ENCODE measurements around the gene KRT15. TPM values are rescaled to one million over a fixed set of nuclear protein-coding genes. Genes with fewer than 3 reads are reported as not detected.

Gene KRT15
- total RNA-seq, 1 donor from 2014 or later = not detected

DNA sequence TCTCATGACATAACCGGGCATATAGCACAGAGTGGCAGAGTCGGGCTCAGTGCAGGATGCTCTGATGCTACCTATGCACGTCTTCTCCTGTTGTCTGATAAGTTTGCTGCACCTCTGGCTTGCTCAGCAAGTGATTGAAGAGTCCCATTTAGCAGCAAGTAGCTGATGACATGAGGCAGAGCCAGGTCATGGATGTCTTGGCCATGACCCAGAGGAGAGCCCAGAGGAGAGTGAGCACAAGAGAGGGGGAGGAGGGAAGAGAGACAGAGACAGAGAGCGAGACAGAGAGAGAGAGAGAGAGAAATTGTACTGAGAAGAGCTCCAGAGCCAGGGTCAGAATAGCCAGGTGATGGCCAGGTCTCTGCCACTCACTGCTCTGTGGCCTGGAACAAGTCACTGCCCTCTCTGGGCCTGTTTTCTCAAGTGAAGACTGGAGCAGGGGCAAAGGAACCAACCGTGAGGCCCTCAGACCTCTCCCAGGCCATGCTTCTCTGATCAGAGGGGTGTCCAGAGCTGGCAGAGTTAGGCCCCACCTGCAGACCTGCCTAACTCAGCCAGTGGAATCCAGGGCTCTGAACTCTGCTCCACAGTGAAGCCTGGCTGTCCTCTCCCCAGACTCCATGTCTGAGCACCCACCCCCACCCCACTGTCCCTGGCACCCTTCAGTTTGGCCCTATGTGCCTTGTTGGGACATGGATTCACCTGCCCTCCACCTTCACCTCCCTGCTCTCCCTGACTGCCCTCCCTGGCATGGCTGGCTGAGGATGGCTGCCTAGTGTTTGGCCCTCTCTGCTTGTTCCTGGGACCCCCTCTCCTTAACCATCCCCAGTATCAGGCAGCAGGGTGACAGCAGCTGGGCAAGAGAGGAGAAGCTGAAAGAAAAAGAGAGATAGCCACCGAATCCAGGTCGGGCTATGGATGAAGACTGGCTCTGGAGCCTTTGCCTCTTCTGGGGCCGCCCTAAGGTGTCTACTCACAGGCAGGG, 33.5 kb downstream of the KRT15 start:
- Histone ChIP-seq H3K27ac (ENCODE audit: low read depth, low read length) (no peak overlapping the region), H3K36me3 (ENCODE audit: control insufficient read depth in 3 of 3, insufficient read depth in 3 of 3, low read length in 3 of 3) (no peaks in the 10 kb centered on the region), H3K4me1 (ENCODE audit: control insufficient read depth in 3 of 3, insufficient read depth in 3 of 3, low read length in 3 of 3) (no peaks in the 10 kb centered on the region), H3K9me3 (ENCODE audit: control insufficient read depth in 3 of 3, low read length in 3 of 3) (no peaks in the 10 kb centered on the region), H3K9ac (ENCODE audit: low read depth in 1 of 3, low read length in 3 of 3) (no peak overlapping the region), H3K27me3 (ENCODE audit: control insufficient read depth in 3 of 3, insufficient read depth in 3 of 3, low read length in 3 of 3) (peaks cover 0 to 19% (median 4%) of the 10 kb centered on the region in 3 donors), H3K4me3 (ENCODE audit: low read length in 3 of 3) (no peak overlapping the region)

DNA sequence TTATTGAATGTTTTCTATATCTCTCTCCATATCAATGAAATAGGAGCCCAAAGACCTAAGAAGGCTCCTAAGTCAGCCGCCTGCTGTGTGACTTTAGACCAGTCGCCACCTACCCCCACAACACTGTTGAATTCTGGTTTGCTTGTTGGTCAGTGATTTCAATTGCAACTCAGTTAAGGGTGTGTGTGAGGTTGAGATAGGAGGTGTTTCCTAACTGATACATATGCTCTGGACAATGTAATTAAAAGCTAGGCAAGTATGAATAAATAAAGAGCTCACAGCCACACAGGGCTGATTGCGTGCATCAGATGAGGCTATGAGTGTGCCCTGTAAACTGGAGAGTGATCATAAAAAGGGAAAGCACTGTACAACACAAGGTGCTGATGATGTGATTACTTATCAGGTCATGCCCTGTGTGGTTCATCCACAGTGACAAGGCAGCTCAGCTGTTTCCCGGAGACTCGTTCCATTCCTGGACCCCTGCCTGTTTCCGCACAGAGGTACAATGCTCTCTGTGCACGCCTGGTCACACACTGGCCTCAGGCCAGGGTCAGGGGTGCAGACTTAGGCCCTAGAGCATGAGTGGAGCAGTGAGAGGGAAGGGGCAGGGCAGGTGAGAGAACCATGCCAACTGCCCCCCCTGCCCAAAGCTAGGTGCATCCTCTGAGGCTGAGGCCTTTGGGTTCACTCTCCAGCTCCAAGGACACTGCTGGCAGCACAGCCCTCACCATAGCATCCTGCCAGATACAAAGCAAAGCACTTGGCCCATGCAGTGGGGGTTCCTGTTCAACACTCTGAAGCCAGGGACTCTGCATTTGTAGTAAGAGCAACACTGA, 34.5 kb downstream of the KRT15 start:
- Histone ChIP-seq H3K9ac (ENCODE audit: low read depth in 1 of 3, low read length in 3 of 3) (no peak overlapping the region), H3K36me3 (ENCODE audit: control insufficient read depth in 3 of 3, insufficient read depth in 3 of 3, low read length in 3 of 3) (no peaks in the 10 kb centered on the region), H3K9me3 (ENCODE audit: control insufficient read depth in 3 of 3, low read length in 3 of 3) (no peaks in the 10 kb centered on the region), H3K4me3 (ENCODE audit: low read length in 3 of 3) (no peak overlapping the region), H3K27me3 (ENCODE audit: control insufficient read depth in 3 of 3, insufficient read depth in 3 of 3, low read length in 3 of 3) (peaks cover 0 to 19% (median 4%) of the 10 kb centered on the region in 3 donors), H3K27ac (ENCODE audit: low read depth, low read length) (no peak overlapping the region), H3K4me1 (ENCODE audit: control insufficient read depth in 3 of 3, insufficient read depth in 3 of 3, low read length in 3 of 3) (no peaks in the 10 kb centered on the region)

DNA sequence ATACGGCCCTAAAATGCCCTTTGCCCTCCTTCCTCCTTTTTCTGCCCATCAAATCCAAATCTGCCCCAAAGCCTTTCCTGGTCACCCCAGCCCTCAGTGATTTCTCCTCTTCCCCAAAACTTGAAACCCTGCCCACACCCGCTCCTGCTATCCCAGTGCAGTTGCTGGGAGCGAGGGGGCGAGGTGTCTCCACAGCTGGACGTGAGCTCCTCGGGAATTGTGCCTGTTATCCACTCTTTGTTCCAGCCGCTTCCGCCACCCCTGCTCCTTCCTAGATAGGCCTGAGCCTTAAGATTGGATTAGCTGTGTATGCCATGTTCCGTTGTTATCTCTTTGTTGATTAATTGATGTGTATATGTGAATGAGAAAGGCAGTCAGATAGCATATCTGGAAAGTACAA, 35.2 kb downstream of the KRT15 start:
- Histone ChIP-seq H3K4me1 (ENCODE audit: control insufficient read depth in 3 of 3, insufficient read depth in 3 of 3, low read length in 3 of 3) (no peaks in the 10 kb centered on the region), H3K27me3 (ENCODE audit: control insufficient read depth in 3 of 3, insufficient read depth in 3 of 3, low read length in 3 of 3) (peaks cover 0 to 17% (median under 1%) of the 10 kb centered on the region in 3 donors), H3K4me3 (ENCODE audit: low read length in 3 of 3) (no peak overlapping the region), H3K9me3 (ENCODE audit: control insufficient read depth in 3 of 3, low read length in 3 of 3) (no peaks in the 10 kb centered on the region), H3K9ac (ENCODE audit: low read depth in 1 of 3, low read length in 3 of 3) (no peak overlapping the region), H3K36me3 (ENCODE audit: control insufficient read depth in 3 of 3, insufficient read depth in 3 of 3, low read length in 3 of 3) (no peaks in the 10 kb centered on the region), H3K27ac (ENCODE audit: low read depth, low read length) (no peak overlapping the region)

DNA sequence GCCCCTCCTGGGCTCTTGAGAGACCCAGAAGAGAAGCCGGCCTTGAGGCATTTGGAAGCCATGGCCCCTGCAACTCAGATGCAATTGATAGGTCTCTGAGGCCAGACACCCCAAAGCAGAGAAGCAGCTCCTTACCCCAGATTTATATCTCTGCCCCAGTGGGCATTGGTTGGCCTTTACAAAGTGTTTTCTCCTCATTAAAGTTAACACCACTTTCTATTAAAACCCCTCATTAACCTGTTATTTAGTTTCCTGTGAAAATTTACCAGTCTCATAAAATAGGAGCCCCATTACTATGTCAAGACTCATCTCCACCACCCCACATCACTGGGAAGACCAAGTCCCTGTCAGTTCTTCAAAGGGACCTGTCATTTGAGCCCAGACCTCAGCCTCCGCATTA, 37.7 kb downstream of the KRT15 start, which contains the start of gene KRT35:
TSS of gene KRT35 (minus strand) at position 116 of the 400 bp plus-strand sequence. CDS start at position 62, 54 bp downstream.
- no peak within 1 kb of the TSS for H3K9ac ChIP-seq (ENCODE audit: low read depth in 1 of 3, low read length in 3 of 3)
- H3K4me1 ChIP-seq (ENCODE audit: control insufficient read depth in 3 of 3, insufficient read depth in 3 of 3, low read length in 3 of 3) = no peaks in the 10 kb centered on the region
- peaks cover 0 to 4% (median 0%) of the 10 kb centered on the region in 3 donors for H3K27me3 ChIP-seq (ENCODE audit: control insufficient read depth in 3 of 3, insufficient read depth in 3 of 3, low read length in 3 of 3)
- no peak within 1 kb of the TSS for H3K27ac ChIP-seq (ENCODE audit: low read depth, low read length)
- no peaks in the 10 kb centered on the region for H3K9me3 ChIP-seq (ENCODE audit: control insufficient read depth in 3 of 3, low read length in 3 of 3)
- no peaks in the 10 kb centered on the region for H3K36me3 ChIP-seq (ENCODE audit: control insufficient read depth in 3 of 3, insufficient read depth in 3 of 3, low read length in 3 of 3)
- no peak within 1 kb of the TSS for H3K4me3 ChIP-seq (ENCODE audit: low read length in 3 of 3)

DNA sequence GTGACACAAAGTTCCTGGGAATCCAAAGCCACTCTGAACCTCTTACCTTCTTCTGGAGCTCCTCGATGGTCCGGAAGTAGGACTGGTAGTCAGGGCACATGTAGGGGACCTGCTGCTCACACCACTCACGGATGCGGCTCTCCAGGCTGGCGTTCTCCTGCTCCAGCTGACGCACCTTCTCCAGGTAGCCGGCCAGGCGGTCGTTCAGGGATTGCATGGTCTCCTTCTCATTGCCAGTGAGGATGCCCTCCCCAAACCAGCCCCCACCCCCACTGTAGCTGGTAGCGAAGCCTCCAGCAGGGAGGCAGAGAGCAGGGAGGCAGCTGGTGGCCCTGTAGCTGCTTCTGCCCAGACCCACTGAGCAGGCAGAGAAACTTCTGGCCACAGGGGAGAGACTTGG, 38.1 kb downstream of the KRT15 start:
- peaks cover 0 to 4% (median 0%) of the 10 kb centered on the region in 3 donors for H3K27me3 ChIP-seq (ENCODE audit: control insufficient read depth in 3 of 3, insufficient read depth in 3 of 3, low read length in 3 of 3)
- H3K9me3 ChIP-seq (ENCODE audit: control insufficient read depth in 3 of 3, low read length in 3 of 3) = no peaks in the 10 kb centered on the region
- H3K36me3 ChIP-seq (ENCODE audit: control insufficient read depth in 3 of 3, insufficient read depth in 3 of 3, low read length in 3 of 3) = no peaks in the 10 kb centered on the region
- H3K4me1 ChIP-seq (ENCODE audit: control insufficient read depth in 3 of 3, insufficient read depth in 3 of 3, low read length in 3 of 3) = no peaks in the 10 kb centered on the region
- H3K9ac ChIP-seq (ENCODE audit: low read depth in 1 of 3, low read length in 3 of 3) = no peak overlapping the region
- no peak overlapping the region for H3K4me3 ChIP-seq (ENCODE audit: low read length in 3 of 3)
- H3K27ac ChIP-seq (ENCODE audit: low read depth, low read length) = no peak overlapping the region

DNA sequence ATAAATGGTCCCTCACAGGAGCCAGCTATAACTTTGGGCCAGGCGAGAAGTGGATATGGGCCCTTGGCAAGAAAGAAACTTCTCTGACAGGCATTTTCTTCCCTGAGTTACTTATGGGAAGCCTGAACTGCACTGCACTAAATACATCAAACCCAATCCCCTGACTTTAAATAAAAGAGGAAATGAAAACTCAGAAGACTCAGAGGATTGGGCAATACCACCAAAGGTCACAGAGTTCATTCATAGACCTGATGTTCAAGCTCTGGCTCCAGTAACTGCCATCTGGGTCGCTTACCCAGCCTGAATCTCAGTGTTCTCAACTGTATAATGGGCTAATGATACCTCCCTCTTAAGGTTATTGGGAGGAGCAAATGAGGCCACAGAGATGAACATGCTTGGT, 38.6 kb downstream of the KRT15 start:
- peaks cover 0 to 4% (median 3%) of the 10 kb centered on the region in 3 donors for H3K4me1 ChIP-seq (ENCODE audit: control insufficient read depth in 3 of 3, insufficient read depth in 3 of 3, low read length in 3 of 3)
- no peaks in the 10 kb centered on the region for H3K36me3 ChIP-seq (ENCODE audit: control insufficient read depth in 3 of 3, insufficient read depth in 3 of 3, low read length in 3 of 3)
- no peak overlapping the region for H3K27ac ChIP-seq (ENCODE audit: low read depth, low read length)
- H3K27me3 ChIP-seq (ENCODE audit: control insufficient read depth in 3 of 3, insufficient read depth in 3 of 3, low read length in 3 of 3) = peaks cover 0 to 4% (median 0%) of the 10 kb centered on the region in 3 donors
- no peak overlapping the region for H3K9ac ChIP-seq (ENCODE audit: low read depth in 1 of 3, low read length in 3 of 3)
- H3K4me3 ChIP-seq (ENCODE audit: low read length in 3 of 3) = no peak overlapping the region
- no peaks in the 10 kb centered on the region for H3K9me3 ChIP-seq (ENCODE audit: control insufficient read depth in 3 of 3, low read length in 3 of 3)

DNA sequence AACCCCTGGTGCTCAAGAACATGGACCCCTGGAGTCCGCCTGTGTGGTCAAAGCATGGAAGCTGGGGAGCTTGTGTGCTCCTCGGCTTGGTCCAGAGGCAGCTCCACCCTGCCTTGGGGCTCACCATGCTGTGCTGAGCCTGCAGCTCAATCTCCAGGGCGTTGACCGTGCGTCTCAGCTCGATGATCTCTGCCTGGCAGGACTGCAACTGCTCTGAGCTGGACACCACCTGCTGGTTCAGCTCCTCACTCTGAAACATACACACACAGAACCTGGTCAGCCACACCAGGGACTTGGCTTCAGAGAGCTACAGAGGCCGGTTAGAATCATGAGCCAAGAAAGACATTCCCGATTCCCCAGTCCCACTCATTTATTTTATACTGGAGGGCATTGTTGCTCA, 40.5 kb downstream of the KRT15 start:
- Histone ChIP-seq H3K4me3 (ENCODE audit: low read length in 3 of 3) (no peak overlapping the region), H3K9ac (ENCODE audit: low read depth in 1 of 3, low read length in 3 of 3) (no peak overlapping the region), H3K27me3 (ENCODE audit: control insufficient read depth in 3 of 3, insufficient read depth in 3 of 3, low read length in 3 of 3) (no peaks in the 10 kb centered on the region), H3K9me3 (ENCODE audit: control insufficient read depth in 3 of 3, low read length in 3 of 3) (no peaks in the 10 kb centered on the region), H3K27ac (ENCODE audit: low read depth, low read length) (no peak overlapping the region), H3K4me1 (ENCODE audit: control insufficient read depth in 3 of 3, insufficient read depth in 3 of 3, low read length in 3 of 3) (peaks cover 0 to 11% (median 6%) of the 10 kb centered on the region in 3 donors), H3K36me3 (ENCODE audit: control insufficient read depth in 3 of 3, insufficient read depth in 3 of 3, low read length in 3 of 3) (no peaks in the 10 kb centered on the region)

DNA sequence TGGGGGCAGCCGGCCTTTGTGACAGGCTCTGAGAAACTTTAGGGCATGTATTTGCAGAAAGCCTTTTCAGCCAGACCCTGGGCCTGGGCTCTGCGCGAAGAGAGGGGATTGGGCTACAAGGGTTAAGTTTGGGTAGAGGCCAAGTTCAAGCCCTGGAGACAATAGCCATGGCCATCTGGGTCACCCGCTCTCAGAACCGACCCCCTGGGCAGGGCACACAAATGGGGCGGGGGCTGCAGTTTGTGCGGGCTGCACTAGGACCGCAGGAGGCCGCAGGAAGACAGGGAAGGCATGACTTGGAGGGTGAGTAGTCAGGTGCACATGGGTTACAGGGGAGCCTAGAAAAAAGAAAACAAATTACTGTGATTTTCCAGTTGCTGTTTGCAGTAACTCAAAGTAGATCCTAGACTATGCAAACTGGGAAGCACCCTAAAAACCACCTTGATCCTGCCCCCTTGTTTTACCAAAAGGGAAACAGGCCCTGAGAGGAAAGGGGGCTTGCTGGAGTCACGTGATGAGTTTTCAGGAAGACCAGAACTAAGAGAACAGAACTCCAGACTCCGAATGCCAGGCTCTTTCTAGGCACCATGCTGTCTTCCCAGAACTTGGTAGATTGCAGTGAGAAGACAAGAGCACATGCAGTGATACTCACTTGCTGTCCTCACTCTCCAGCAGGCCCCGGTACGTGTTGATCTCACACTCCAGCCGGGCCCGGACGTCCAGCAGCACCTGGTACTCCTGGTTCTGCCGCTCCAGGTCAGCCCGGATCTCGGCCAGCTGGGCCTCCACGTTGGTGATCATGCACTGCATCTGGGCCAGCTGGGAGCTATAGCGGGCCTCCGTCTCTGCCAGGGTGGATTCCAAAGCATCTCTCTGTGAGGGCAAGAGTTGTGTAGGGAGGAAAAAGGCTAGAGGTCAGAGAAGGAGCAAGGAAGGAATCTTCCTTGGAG, 41.5 kb downstream of the KRT15 start:
- H3K36me3 ChIP-seq (ENCODE audit: control insufficient read depth in 3 of 3, insufficient read depth in 3 of 3, low read length in 3 of 3) = no peaks in the 10 kb centered on the region
- no peak overlapping the region for H3K9ac ChIP-seq (ENCODE audit: low read depth in 1 of 3, low read length in 3 of 3)
- no peak overlapping the region for H3K27ac ChIP-seq (ENCODE audit: low read depth, low read length)
- no peaks in the 10 kb centered on the region for H3K9me3 ChIP-seq (ENCODE audit: control insufficient read depth in 3 of 3, low read length in 3 of 3)
- H3K4me3 ChIP-seq (ENCODE audit: low read length in 3 of 3) = no peak overlapping the region
- H3K4me1 ChIP-seq (ENCODE audit: control insufficient read depth in 3 of 3, insufficient read depth in 3 of 3, low read length in 3 of 3) = peaks cover 0 to 11% (median 6%) of the 10 kb centered on the region in 3 donors
- H3K27me3 ChIP-seq (ENCODE audit: control insufficient read depth in 3 of 3, insufficient read depth in 3 of 3, low read length in 3 of 3) = no peaks in the 10 kb centered on the region

DNA sequence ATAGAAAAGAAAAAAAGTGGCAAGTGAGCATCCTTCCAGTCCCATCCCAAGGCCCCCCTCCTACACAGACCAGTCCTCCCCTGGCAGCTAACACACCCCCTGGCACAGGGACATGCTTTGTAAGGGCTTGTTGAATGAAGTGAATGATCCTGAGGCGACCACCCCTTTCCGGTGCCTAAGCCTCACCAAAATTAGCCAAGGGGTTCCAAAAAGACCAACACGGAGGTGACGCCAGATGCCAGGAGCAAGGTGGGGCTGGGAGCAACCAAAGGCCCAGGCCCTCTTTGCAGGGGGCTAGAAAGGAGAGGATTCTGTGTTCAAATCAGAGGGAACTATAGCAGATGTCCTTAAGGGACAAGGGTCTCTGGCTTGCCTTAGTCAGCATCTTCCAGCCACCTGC, 43.3 kb downstream of the KRT15 start:
- Histone ChIP-seq H3K4me3 (ENCODE audit: low read length in 3 of 3) (no peak overlapping the region), H3K9me3 (ENCODE audit: control insufficient read depth in 3 of 3, low read length in 3 of 3) (no peaks in the 10 kb centered on the region), H3K27me3 (ENCODE audit: control insufficient read depth in 3 of 3, insufficient read depth in 3 of 3, low read length in 3 of 3) (no peaks in the 10 kb centered on the region), H3K27ac (ENCODE audit: low read depth, low read length) (peak overlapping the region; percentile 36), H3K36me3 (ENCODE audit: control insufficient read depth in 3 of 3, insufficient read depth in 3 of 3, low read length in 3 of 3) (no peaks in the 10 kb centered on the region), H3K9ac (ENCODE audit: low read depth in 1 of 3, low read length in 3 of 3) (no peak overlapping the region), H3K4me1 (ENCODE audit: control insufficient read depth in 3 of 3, insufficient read depth in 3 of 3, low read length in 3 of 3) (peaks cover 0 to 11% (median 6%) of the 10 kb centered on the region in 3 donors)

Measured in skeletal muscle tissue (tissue), 4 donors.